ENCODE data around the gene S100A6.

GRCh38 chr1:153550398-153550758, 14.6 kb upstream of the S100A6 start:
- TF ChIP-seq, protein P1, sequence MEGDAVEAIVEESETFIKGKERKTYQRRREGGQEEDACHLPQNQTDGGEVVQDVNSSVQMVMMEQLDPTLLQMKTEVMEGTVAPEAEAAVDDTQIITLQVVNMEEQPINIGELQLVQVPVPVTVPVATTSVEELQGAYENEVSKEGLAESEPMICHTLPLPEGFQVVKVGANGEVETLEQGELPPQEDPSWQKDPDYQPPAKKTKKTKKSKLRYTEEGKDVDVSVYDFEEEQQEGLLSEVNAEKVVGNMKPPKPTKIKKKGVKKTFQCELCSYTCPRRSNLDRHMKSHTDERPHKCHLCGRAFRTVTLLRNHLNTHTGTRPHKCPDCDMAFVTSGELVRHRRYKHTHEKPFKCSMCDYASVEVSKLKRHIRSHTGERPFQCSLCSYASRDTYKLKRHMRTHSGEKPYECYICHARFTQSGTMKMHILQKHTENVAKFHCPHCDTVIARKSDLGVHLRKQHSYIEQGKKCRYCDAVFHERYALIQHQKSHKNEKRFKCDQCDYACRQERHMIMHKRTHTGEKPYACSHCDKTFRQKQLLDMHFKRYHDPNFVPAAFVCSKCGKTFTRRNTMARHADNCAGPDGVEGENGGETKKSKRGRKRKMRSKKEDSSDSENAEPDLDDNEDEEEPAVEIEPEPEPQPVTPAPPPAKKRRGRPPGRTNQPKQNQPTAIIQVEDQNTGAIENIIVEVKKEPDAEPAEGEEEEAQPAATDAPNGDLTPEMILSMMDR (IDR thresholded peaks at IDR 0.05; ENCODE audit: low read length), result no peak
- TF ChIP-seq EZH2 (IDR thresholded peaks at IDR 0.05; ENCODE audit: borderline replicate concordance, low read length), result no peak
